Bone marrow (tissue), 2 donors: Measurements from ENCODE around the gene PLP2.

Experiments
- DNase-seq, 2 donors: peaks; one replicate each; lab custom pipeline; 2025; lab: John Stamatoyannopoulos, UW

The PLP2 gene

GRCh38 chrX:49209434-49210251 lies 37.9 kb downstream of the PLP2 start:
- DNase-seq: peak in 1 of 2 donors; percentile 0

GRCh38 chrX:49210406-49210805 lies 38.7 kb downstream of the PLP2 start:
- no peak for DNase-seq

GRCh38 chrX:49211074-49211473 lies 39.4 kb downstream of the PLP2 start:
- no peak for DNase-seq

DNA sequence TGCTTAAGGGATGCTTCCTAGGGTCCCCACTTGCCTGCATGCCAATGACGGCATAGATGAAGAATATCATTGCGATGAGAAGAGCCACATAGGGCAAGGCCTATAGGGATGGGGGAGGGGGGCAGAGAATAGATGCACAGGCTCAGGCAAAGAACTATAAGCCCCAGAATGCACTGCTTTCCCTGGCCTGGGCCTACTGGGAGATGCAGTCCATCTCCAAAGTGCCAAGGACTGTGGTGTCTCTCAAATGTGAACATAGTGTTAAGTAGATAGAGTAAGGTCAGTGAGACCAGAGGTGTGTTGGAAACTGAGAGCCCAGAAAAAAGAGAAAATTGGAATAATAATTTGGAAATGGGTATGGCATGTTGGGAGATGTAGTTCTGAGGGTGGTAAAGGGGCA lies 40.5 kb downstream of the PLP2 start:
- DNase-seq: no peak

DNA sequence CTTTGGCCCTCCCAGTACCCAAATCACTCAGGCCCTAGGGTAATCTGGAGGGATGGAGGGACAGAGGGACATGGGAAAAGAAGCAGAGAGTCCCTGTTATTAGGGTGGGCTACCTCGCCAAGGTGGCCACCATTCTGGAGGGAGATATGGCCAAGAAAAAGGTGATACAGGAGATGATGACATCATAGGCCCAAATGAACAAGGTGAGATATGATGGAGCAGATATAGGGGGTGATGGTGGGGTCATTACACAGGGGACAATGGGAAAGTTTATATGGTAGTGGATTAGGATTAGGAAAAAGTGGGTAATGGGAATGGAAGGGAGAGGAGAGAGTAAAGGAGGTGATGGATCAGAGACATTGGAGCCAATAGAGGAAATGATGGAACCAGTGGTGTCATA lies 41.2 kb downstream of the PLP2 start:
- DNase-seq: no peak

DNA sequence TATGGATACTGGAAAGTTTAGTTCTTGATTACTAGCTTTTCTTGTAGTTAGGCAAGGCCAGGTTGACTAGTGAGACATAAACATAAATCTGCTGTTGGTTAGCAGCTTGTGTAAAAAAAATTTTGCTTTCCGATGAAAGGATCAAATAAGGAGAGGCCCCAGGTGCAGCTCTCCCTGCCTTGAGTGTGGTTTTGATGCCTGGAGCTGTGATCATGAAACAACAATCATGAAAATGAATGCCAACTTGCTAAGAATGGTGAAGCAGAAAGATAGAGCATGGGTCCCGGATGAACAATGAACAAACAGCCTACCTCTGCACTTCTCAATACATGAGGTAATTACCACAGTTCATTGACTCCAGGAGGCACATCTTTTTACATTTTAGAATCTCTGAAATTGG lies 42.7 kb downstream of the PLP2 start:
- DNase-seq: no peak

- no peak for DNase-seq
Measured at GRCh38 chrX:49214996-49215526, 43.4 kb downstream of the PLP2 start.

- no peak for DNase-seq
Measured at GRCh38 chrX:49220100-49220499, 48.4 kb downstream of the PLP2 start.

DNA sequence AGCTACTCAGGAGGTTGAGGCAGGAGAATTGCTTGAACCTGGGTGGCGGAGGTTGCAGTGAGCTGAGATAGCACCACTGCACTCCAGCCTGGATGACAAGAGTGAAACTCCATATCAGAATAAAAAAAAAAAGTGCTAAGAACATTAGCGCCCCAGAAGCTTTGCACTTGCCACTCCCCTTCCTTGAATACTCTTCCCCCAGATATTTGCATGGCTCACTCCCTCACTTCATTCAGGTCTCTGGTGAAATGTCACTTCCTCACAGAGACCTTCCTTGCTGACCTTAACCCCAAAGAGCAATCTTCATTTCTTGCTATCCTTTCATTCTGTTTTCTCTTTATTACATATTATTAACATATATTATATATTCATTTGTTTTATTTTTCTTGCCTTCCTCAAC lies 50.2 kb downstream of the PLP2 start:
- no peak for DNase-seq
